ENCODE results near the gene PDZD8.

DNA sequence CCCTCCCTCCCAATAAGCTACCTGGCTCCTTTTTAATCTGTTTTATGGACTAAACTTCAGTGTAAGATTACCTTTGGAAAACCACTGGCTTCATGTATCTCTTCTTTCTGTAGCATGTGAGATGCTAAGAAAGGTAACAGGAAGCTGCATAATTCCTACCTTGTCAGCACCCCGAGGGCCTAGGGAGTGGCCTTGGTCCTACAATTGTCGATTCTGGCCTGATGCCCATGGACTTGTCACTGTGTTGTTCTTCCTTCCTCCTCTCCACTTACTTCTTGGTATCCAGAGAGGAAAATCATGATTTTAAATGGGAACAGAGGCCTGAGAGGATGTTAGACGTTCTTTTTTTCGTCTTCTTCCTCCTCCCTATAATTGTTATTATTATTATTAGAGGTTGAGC lies 42.9 kb upstream of the PDZD8 start:
- TF ChIP-seq, protein P1, sequence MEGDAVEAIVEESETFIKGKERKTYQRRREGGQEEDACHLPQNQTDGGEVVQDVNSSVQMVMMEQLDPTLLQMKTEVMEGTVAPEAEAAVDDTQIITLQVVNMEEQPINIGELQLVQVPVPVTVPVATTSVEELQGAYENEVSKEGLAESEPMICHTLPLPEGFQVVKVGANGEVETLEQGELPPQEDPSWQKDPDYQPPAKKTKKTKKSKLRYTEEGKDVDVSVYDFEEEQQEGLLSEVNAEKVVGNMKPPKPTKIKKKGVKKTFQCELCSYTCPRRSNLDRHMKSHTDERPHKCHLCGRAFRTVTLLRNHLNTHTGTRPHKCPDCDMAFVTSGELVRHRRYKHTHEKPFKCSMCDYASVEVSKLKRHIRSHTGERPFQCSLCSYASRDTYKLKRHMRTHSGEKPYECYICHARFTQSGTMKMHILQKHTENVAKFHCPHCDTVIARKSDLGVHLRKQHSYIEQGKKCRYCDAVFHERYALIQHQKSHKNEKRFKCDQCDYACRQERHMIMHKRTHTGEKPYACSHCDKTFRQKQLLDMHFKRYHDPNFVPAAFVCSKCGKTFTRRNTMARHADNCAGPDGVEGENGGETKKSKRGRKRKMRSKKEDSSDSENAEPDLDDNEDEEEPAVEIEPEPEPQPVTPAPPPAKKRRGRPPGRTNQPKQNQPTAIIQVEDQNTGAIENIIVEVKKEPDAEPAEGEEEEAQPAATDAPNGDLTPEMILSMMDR (IDR thresholded peaks at IDR 0.05): no peak
- TF ChIP-seq POLR2A (IDR thresholded peaks at IDR 0.05; ENCODE audit: low read depth) (no peak), POLR2AphosphoS5 (IDR thresholded peaks at IDR 0.05) (no peak), EP300 (IDR thresholded peaks at IDR 0.05) (no peak)
